Nephron progenitor cell (in vitro differentiated cells): Measurements from ENCODE around the gene CLDN24.

Experiments used
- DNase-seq: peaks from one replicate; pipeline ENCODE4 v3.0.0; 2021
- H3K27ac Mint-ChIP-seq: 2 replicates; pipeline ENCODE4 v1.8.0; 2021; ENCODE audit warnings: mild to moderate bottlenecking, moderate library complexity, mixed read lengths
- H3K27me3 Mint-ChIP-seq: 2 replicates; pipeline ENCODE4 v1.8.0; 2021; ENCODE audit warnings: mild to moderate bottlenecking, low read depth, mixed read lengths; ENCODE audit not compliant: poor library complexity
- H3K36me3 Mint-ChIP-seq: 2 replicates; pipeline ENCODE4 v1.8.0; 2021; ENCODE audit warnings: low read depth, mixed read lengths
- H3K4me1 Mint-ChIP-seq: 2 replicates; pipeline ENCODE4 v1.8.0; 2021; ENCODE audit warnings: mixed read lengths
- H3K4me3 Mint-ChIP-seq: 2 replicates; pipeline ENCODE4 v1.8.0; 2021; ENCODE audit warnings: mild to moderate bottlenecking, moderate library complexity, mixed read lengths
- H3K9me3 Mint-ChIP-seq: 2 replicates; pipeline ENCODE4 v1.8.0; 2021; ENCODE audit warnings: mild to moderate bottlenecking, moderate library complexity, mixed read lengths
- CTCF ChIP-seq: fragments of 200-600 bp; sonication (generic); IDR thresholded peaks from 2 replicates; pipeline ENCODE4 v1.5.0; 2021; ENCODE audit warnings: antibody characterized with exemption

The CLDN24 gene

GRCh38 chr4:183348706-183349659 lies 26.8 kb upstream of the CLDN24 start:
- Mint-ChIP-seq H3K4me1 (peaks cover 45% of the 10 kb centered on the region), H3K27me3 (peaks cover 19% of the 10 kb centered on the region), H3K9me3 (no peaks in the 10 kb centered on the region), H3K4me3 (no peak overlapping the region), H3K36me3 (no peaks in the 10 kb centered on the region), H3K27ac (no peak overlapping the region)
- TF ChIP-seq CTCF, result no peak
- no peak for DNase-seq

GRCh38 chr4:183348136-183348535 lies 25.9 kb upstream of the CLDN24 start:
- TF ChIP-seq CTCF, result no peak
- Mint-ChIP-seq H3K9me3 (no peaks in the 10 kb centered on the region), H3K4me3 (no peak overlapping the region), H3K4me1 (peaks cover 42% of the 10 kb centered on the region), H3K27ac (no peak overlapping the region), H3K36me3 (no peaks in the 10 kb centered on the region), H3K27me3 (peaks cover 16% of the 10 kb centered on the region)
- no peak for DNase-seq

- peaks cover 16% of the 10 kb centered on the region for H3K27me3 Mint-ChIP-seq
- H3K36me3 Mint-ChIP-seq, result no peaks in the 10 kb centered on the region
- DNase-seq, result no peak
- H3K4me1 Mint-ChIP-seq, result peaks cover 36% of the 10 kb centered on the region
- H3K9me3 Mint-ChIP-seq, result no peaks in the 10 kb centered on the region
- H3K27ac Mint-ChIP-seq, result no peak overlapping the region
- H3K4me3 Mint-ChIP-seq, result no peak overlapping the region
- TF ChIP-seq CTCF, result no peak
Observed at GRCh38 chr4:183347566-183347965, 25.3 kb upstream of the CLDN24 start.

GRCh38 chr4:183347146-183347545 lies 24.9 kb upstream of the CLDN24 start:
- Mint-ChIP-seq H3K4me3 (no peak overlapping the region), H3K4me1 (peaks cover 33% of the 10 kb centered on the region), H3K27ac (no peak overlapping the region), H3K36me3 (no peaks in the 10 kb centered on the region), H3K9me3 (no peaks in the 10 kb centered on the region), H3K27me3 (peaks cover 16% of the 10 kb centered on the region)
- TF ChIP-seq CTCF, result no peak
- no peak for DNase-seq

- DNase-seq, result no peak
- peaks cover 13% of the 10 kb centered on the region for H3K27me3 Mint-ChIP-seq
- H3K4me1 Mint-ChIP-seq, result peaks cover 16% of the 10 kb centered on the region
- peak overlapping the region; percentile 3 for H3K4me3 Mint-ChIP-seq
- no peak for TF ChIP-seq CTCF
- no peaks in the 10 kb centered on the region for H3K36me3 Mint-ChIP-seq
- no peaks in the 10 kb centered on the region for H3K9me3 Mint-ChIP-seq
- H3K27ac Mint-ChIP-seq, result peak overlapping the region; percentile 87
Observed at GRCh38 chr4:183345261-183345660, 23.0 kb upstream of the CLDN24 start.
